NB4 (cell line): Measurements from ENCODE around the gene CAMK1G.

Source experiments
- DNase-seq: peaks from one replicate; pipeline ENCODE4 v3.0.0; 2010; ENCODE audit warnings: low read depth
- H3K4me3 ChIP-seq: one replicate; pipeline ENCODE4 v1.5.1; 2011; ENCODE audit warnings: mild to moderate bottlenecking, low read depth, low read length, moderate library complexity
- MYC ChIP-seq: IDR thresholded peaks from 2 replicates; pipeline ENCODE4 v1.6.1; 2011; ENCODE audit warnings: low read depth, low read length
- POLR2A ChIP-seq: IDR thresholded peaks from 2 replicates; pipeline ENCODE4 v1.6.1; 2011; ENCODE audit warnings: mild to moderate bottlenecking; ENCODE audit not compliant: insufficient read length; ENCODE audit errors: extremely low read depth
- TF ChIP-seq, protein P1 (sequence below): IDR thresholded peaks from 2 replicates; pipeline ENCODE4 v1.6.1; 2011; ENCODE audit warnings: low read depth, low read length
- TF ChIP-seq, protein P2 (sequence below): IDR thresholded peaks from one replicate; pipeline ENCODE4 v1.5.1; 2012; ENCODE audit warnings: low read depth, low read length

CAMK1G gene

DNA sequence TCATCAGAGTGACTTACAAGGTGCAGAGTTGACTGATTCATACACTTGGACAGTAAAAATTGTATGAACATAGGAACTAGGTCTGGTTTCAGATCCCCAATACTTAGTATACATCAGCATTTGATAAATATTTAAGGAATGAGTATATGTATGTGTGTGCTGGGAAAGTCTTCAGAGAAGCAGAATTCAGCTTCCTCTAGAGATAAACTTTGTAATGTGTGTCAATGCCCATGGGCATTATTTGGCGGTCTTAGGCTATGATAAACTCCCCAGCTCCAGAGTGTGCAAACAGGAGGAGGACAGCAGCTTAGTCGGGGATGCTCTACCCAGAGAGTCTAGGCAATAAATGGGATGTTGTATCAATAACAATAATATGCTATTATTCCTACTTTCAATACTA is 2.9 kb upstream of the CAMK1G start:
- DNase-seq = no peak
- TF ChIP-seq, protein P1, sequence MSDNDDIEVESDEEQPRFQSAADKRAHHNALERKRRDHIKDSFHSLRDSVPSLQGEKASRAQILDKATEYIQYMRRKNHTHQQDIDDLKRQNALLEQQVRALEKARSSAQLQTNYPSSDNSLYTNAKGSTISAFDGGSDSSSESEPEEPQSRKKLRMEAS = no peak
- no peak for TF ChIP-seq MYC
- TF ChIP-seq POLR2A = no peak
- TF ChIP-seq, protein P2, sequence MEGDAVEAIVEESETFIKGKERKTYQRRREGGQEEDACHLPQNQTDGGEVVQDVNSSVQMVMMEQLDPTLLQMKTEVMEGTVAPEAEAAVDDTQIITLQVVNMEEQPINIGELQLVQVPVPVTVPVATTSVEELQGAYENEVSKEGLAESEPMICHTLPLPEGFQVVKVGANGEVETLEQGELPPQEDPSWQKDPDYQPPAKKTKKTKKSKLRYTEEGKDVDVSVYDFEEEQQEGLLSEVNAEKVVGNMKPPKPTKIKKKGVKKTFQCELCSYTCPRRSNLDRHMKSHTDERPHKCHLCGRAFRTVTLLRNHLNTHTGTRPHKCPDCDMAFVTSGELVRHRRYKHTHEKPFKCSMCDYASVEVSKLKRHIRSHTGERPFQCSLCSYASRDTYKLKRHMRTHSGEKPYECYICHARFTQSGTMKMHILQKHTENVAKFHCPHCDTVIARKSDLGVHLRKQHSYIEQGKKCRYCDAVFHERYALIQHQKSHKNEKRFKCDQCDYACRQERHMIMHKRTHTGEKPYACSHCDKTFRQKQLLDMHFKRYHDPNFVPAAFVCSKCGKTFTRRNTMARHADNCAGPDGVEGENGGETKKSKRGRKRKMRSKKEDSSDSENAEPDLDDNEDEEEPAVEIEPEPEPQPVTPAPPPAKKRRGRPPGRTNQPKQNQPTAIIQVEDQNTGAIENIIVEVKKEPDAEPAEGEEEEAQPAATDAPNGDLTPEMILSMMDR = no peak
- no peak overlapping the region for H3K4me3 ChIP-seq

DNA sequence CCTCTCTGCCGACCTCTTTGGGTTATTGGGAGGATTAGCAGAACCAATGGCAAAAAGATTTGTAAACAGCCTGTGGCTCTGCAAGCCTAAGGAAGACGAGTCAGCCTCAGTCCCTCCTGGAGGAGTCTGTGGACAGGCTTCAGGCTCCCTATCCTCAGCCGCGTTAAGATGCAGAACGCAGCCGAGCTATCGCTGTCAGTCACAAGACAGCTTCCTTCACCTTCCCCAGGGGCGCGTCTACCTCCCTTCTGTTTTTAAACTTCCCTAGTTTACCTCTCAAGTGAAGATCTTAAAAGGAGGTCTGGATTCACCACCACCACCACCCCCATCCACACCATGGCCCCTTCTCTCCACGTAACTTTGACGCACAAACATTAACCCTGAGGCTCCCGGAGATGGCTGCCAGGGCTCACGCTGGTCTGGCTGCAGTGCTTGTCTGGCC is 738 bp downstream of the CAMK1G start:
- DNase-seq = no peak
- no peak overlapping the region for H3K4me3 ChIP-seq
- TF ChIP-seq POLR2A (no peak), MYC (no peak)
- TF ChIP-seq, protein P1 = no peak
- TF ChIP-seq, protein P2 = no peak

DNA sequence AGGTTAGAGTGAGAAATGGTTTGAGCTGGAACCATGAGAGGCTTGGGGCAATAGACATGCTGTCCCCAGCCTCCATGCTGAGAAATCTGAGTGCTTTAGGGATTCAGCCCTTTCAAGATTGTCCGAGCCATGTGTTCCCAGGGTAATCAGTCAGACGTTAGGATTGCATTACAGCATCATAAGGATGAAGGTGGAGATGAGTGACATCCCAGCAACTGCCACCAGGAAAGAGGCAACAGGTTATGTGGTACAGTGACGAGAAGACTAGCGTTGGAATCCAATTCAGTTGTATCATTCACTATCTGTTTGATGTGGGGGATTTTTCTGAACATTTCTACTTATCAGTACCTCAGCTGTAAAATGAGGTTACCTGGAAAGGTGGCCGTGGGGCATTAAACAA is 1.7 kb downstream of the CAMK1G start:
- no peak for DNase-seq

DNA sequence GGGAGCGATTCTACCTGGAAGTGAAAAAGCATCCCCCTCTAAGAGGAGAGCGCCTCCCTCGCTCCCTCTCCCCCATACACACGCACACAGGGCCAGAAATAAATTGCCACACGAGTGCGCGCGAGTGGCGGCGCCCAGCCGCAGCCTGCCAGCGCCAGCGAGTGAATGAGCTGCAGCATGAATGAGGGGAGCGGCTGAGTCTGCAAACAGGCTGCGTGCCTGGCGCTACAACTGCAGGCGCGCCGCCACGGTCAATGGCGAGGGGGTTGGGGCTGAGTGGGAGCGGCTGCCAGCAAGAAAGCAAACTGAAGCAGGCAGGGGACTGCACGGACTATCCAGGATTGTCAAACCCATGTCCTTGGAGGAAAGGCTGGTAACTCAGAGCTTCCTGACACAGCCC is 2.2 kb downstream of the CAMK1G start:
- no peak overlapping the region for H3K4me3 ChIP-seq
- no peak for DNase-seq
- TF ChIP-seq, protein P2 = no peak
- TF ChIP-seq POLR2A (no peak), MYC (no peak)
- TF ChIP-seq, protein P1 = no peak

More for the DNA sequence above, 1.7 kb downstream of the CAMK1G start:
- H3K4me3 ChIP-seq = no peak overlapping the region
- TF ChIP-seq, protein P1 = no peak
- TF ChIP-seq MYC = no peak
- TF ChIP-seq, protein P2 = no peak
- no peak for TF ChIP-seq POLR2A

DNA sequence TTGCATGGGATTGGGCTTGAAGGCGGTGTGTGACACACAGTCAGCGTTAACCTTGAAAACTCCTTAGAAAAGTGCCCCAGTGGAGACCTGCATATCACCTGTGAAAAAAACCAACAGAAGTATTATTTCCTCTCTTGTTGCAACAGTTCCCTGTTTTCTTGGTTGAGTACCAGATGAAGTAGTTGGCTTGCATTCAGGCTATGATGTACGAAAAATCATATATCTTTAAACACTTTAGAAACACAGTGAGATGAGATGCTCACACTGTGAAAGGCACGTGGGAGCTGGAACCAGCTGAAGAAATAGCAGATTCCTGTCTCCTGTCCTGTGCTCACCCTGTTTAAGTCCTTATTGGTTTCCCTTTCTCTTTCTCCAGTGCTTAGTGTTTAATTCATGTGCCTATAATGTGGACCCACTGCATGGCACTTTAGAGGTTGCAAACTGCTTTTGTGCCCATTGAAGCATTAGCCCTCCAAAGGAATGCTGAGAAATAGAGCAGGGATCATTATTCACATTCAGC is 2.8 kb downstream of the CAMK1G start:
- no peak overlapping the region for H3K4me3 ChIP-seq
- TF ChIP-seq, protein P1 = no peak
- TF ChIP-seq MYC (no peak), POLR2A (no peak)

DNA sequence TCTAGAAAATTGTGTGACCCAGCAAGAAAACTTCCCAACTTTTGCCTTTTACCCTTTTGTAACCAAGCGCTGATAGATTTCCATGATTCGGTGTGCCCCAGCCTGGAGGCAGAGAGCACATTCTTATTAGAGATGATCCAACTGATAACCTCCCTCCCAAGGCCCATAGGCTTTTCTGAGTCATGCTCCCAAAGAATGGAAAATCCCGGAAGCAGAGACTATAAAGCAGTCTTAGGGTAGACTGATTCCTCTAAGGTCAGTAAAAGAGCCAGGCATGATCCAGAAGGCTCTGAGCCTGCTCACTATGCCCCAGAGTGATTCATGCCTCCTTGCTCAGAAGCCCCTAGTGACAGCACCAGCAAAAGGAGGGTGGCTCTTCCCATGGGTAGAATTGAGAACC is 4.3 kb downstream of the CAMK1G start:
- no peak for DNase-seq
- TF ChIP-seq POLR2A (no peak), MYC (no peak)
- TF ChIP-seq, protein P2 = no peak
- TF ChIP-seq, protein P1 = no peak
- H3K4me3 ChIP-seq = no peak overlapping the region

More for the DNA sequence above, 2.8 kb downstream of the CAMK1G start:
- DNase-seq = no peak
